Measurements from ENCODE around the gene ERO1B. TPM values are rescaled to one million over a fixed set of nuclear protein-coding genes. Genes with fewer than 3 reads are reported as not detected.

The ERO1B gene
- total and polyA plus RNA-seq, 2 donors (not counting 1 experiment from before 2014, with no cell fraction given), result 2.2 to 5.0 TPM

- H3K4me1 ChIP-seq (ENCODE audit: control insufficient read depth, extremely low read depth, insufficient read depth, low read length), result no peaks in the 10 kb centered on the region
- no peak overlapping the region for H3K27ac ChIP-seq (ENCODE audit: insufficient read depth, low read length)
- H3K27me3 ChIP-seq (ENCODE audit: control insufficient read depth, insufficient read depth, low read length), result no peaks in the 10 kb centered on the region
- DNase-seq (ENCODE audit: low read depth in 2 of 2), result peak; percentile 3 to 31
- H3K4me2 ChIP-seq (ENCODE audit: extremely low read depth, insufficient read depth, low read length), result no peak overlapping the region
- no peaks in the 10 kb centered on the region for H3K79me2 ChIP-seq (ENCODE audit: control insufficient read depth, insufficient read depth, low read length)
- no peak for TF ChIP-seq EZH2 (IDR thresholded peaks at IDR 0.05; ENCODE audit: low read length, missing control alignments)
- TF ChIP-seq CTCF (conservative IDR thresholded peaks at IDR 0.05 in 1 of 2, IDR thresholded peaks at IDR 0.05 in 1 of 2; ENCODE audit: low read depth in 1 of 2, low read length in 2 of 2), result no peak
- no peaks in the 10 kb centered on the region for H3K36me3 ChIP-seq (ENCODE audit: control insufficient read depth, insufficient read depth, low read length)
- no peak overlapping the region for H2AFZ ChIP-seq (ENCODE audit: low read length)
- no peak overlapping the region for H3K9ac ChIP-seq (ENCODE audit: insufficient read depth, low read length)
- H3K9me3 ChIP-seq (ENCODE audit: control insufficient read depth, insufficient read depth, low read depth, low read length), result no peaks in the 10 kb centered on the region
- H3K4me3 ChIP-seq (replicated peaks in 1 of 4; ENCODE audit: control extremely low read depth in 1 of 4, insufficient read depth in 1 of 4, low read depth in 3 of 4, low read length in 4 of 4), result no peak overlapping the region
- no peaks in the 10 kb centered on the region for H4K20me1 ChIP-seq (ENCODE audit: control insufficient read depth, extremely low read depth, insufficient read depth, low read length)
Observed at GRCh38 chr1:236176337-236177336, 105.1 kb downstream of the ERO1B start.

- Histone ChIP-seq H3K36me3 (ENCODE audit: control insufficient read depth, insufficient read depth, low read length) (no peaks in the 10 kb centered on the region), H3K4me2 (ENCODE audit: extremely low read depth, insufficient read depth, low read length) (no peak overlapping the region), H3K9ac (ENCODE audit: insufficient read depth, low read length) (no peak overlapping the region), H3K79me2 (ENCODE audit: control insufficient read depth, insufficient read depth, low read length) (no peaks in the 10 kb centered on the region), H3K27ac (ENCODE audit: insufficient read depth, low read length) (no peak overlapping the region), H2AFZ (ENCODE audit: low read length) (no peak overlapping the region), H3K4me1 (ENCODE audit: control insufficient read depth, extremely low read depth, insufficient read depth, low read length) (no peaks in the 10 kb centered on the region), H3K27me3 (ENCODE audit: control insufficient read depth, insufficient read depth, low read length) (no peaks in the 10 kb centered on the region), H3K9me3 (ENCODE audit: control insufficient read depth, insufficient read depth, low read depth, low read length) (no peaks in the 10 kb centered on the region), H3K4me3 (replicated peaks in 1 of 4; ENCODE audit: control extremely low read depth in 1 of 4, insufficient read depth in 1 of 4, low read depth in 3 of 4, low read length in 4 of 4) (no peak overlapping the region), H4K20me1 (ENCODE audit: control insufficient read depth, extremely low read depth, insufficient read depth, low read length) (no peaks in the 10 kb centered on the region)
- TF ChIP-seq CTCF (conservative IDR thresholded peaks at IDR 0.05 in 1 of 2, IDR thresholded peaks at IDR 0.05 in 1 of 2; ENCODE audit: low read depth in 1 of 2, low read length in 2 of 2), result no peak
- no peak for TF ChIP-seq EZH2 (IDR thresholded peaks at IDR 0.05; ENCODE audit: low read length, missing control alignments)
- no peak for DNase-seq (ENCODE audit: low read depth in 2 of 2)
Observed at GRCh38 chr1:236175642-236176336, 106.0 kb downstream of the ERO1B start.

DNA sequence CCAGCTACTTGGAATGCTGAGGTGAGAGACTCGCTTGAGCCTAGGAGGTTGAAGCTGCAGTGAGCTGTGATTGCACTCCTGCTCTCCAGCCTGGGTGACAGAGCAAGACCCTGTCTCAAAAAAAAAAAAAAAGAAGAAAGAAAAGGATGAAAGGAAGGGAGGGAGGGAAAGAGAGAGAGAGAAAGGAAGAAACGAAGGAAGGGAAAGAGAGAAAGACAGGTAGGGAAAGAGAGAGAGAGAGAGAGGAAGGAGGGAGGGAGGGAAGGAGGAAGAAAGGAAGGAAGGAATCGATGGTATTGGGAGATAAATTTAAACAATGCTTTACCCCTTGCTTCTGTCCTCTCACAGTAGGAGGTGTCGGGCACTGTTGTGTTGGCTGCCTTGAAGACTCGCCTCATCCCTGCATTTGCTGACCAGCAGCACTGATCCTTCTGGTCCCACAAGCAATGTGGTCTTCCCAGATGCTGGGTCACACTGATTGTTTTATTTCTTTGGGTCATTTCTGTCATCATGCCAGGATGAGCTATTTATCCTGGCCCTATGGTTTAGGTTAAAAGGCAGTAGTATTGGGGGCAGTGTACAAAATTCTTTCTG is 108.5 kb downstream of the ERO1B start:
- Histone ChIP-seq H3K36me3 (ENCODE audit: control insufficient read depth, insufficient read depth, low read length) (no peaks in the 10 kb centered on the region), H3K9ac (ENCODE audit: insufficient read depth, low read length) (no peak overlapping the region), H3K4me3 (replicated peaks in 1 of 4; ENCODE audit: control extremely low read depth in 1 of 4, insufficient read depth in 1 of 4, low read depth in 3 of 4, low read length in 4 of 4) (no peak overlapping the region), H2AFZ (ENCODE audit: low read length) (no peak overlapping the region), H4K20me1 (ENCODE audit: control insufficient read depth, extremely low read depth, insufficient read depth, low read length) (no peaks in the 10 kb centered on the region), H3K4me2 (ENCODE audit: extremely low read depth, insufficient read depth, low read length) (no peak overlapping the region), H3K27ac (ENCODE audit: insufficient read depth, low read length) (no peak overlapping the region), H3K9me3 (ENCODE audit: control insufficient read depth, insufficient read depth, low read depth, low read length) (no peaks in the 10 kb centered on the region), H3K27me3 (ENCODE audit: control insufficient read depth, insufficient read depth, low read length) (no peaks in the 10 kb centered on the region), H3K79me2 (ENCODE audit: control insufficient read depth, insufficient read depth, low read length) (no peaks in the 10 kb centered on the region), H3K4me1 (ENCODE audit: control insufficient read depth, extremely low read depth, insufficient read depth, low read length) (peaks cover 2% of the 10 kb centered on the region)
- no peak for TF ChIP-seq EZH2 (IDR thresholded peaks at IDR 0.05; ENCODE audit: low read length, missing control alignments)
- TF ChIP-seq CTCF (conservative IDR thresholded peaks at IDR 0.05 in 1 of 2, IDR thresholded peaks at IDR 0.05 in 1 of 2; ENCODE audit: low read depth in 1 of 2, low read length in 2 of 2), result no peak
- no peak for DNase-seq (ENCODE audit: low read depth in 2 of 2)

All from fibroblast of lung (primary cell).